HPDE6-E6E7 (cell line): ENCODE results near the gene CCDC174.
"Not testable (repeated sequence)": the region's sequence is repeated elsewhere in the genome, so short reads cannot be mapped to it uniquely, and the experiment has no call there.

Experiments
- DNase-seq: peaks from one replicate; pipeline ENCODE4 v3.0.0; 2011; ENCODE audit warnings: missing footprints; ENCODE audit errors: extremely low spot score

The CCDC174 gene

GRCh38 chr3:14651440-14652251 is at the start of gene CCDC174:
TSS of gene CCDC174 (plus strand) at chr3:14651762. CDS start at chr3:14651837, 75 bp downstream.
- DNase-seq = peak; percentile 58

GRCh38 chr3:14602006-14602803 is 49.4 kb upstream of the CCDC174 start:
- DNase-seq = no peak

GRCh38 chr3:14602804-14603644 is 48.5 kb upstream of the CCDC174 start:
- no peak for DNase-seq

- DNase-seq = peak; percentile 20
Observed at GRCh38 chr3:14605067-14605466, 46.5 kb upstream of the CCDC174 start.

GRCh38 chr3:14605744-14606143 is 45.8 kb upstream of the CCDC174 start:
- no peak for DNase-seq

- no peak for DNase-seq
Observed at GRCh38 chr3:14606669-14607339, 44.8 kb upstream of the CCDC174 start.

- no peak for DNase-seq
Observed at GRCh38 chr3:14608298-14608697, 43.3 kb upstream of the CCDC174 start.

GRCh38 chr3:14609058-14609457 is 42.5 kb upstream of the CCDC174 start:
- not testable (repeated sequence) for DNase-seq

GRCh38 chr3:14609506-14609905 is 42.1 kb upstream of the CCDC174 start:
- no peak for DNase-seq

GRCh38 chr3:14609941-14610340 is 41.6 kb upstream of the CCDC174 start:
- DNase-seq = no peak

GRCh38 chr3:14614189-14614588 is 37.4 kb upstream of the CCDC174 start:
- DNase-seq = no peak

GRCh38 chr3:14614862-14615261 is 36.7 kb upstream of the CCDC174 start:
- DNase-seq = no peak

- DNase-seq = no peak
Observed at GRCh38 chr3:14616606-14617507, 34.7 kb upstream of the CCDC174 start.

- no peak for DNase-seq
Observed at GRCh38 chr3:14617508-14618023, 34.0 kb upstream of the CCDC174 start.

- DNase-seq = no peak
Observed at GRCh38 chr3:14619605-14620004, 32.0 kb upstream of the CCDC174 start.

GRCh38 chr3:14620512-14620911 is 31.1 kb upstream of the CCDC174 start:
- no peak for DNase-seq

GRCh38 chr3:14621093-14621492 is 30.5 kb upstream of the CCDC174 start:
- no peak for DNase-seq

GRCh38 chr3:14622368-14622767 is 29.2 kb upstream of the CCDC174 start:
- no peak for DNase-seq

- DNase-seq = no peak
Observed at GRCh38 chr3:14623569-14624051, 28.0 kb upstream of the CCDC174 start.

GRCh38 chr3:14624498-14624897 is 27.1 kb upstream of the CCDC174 start:
- DNase-seq = no peak
